Parathyroid adenoma (tissue), 2 donors: ENCODE measurements around the gene RNF169.

Source experiments
- H2AFZ ChIP-seq: fragments of 300-600 bp; sonication (generic); one replicate; pipeline ENCODE4 v1.7.0; 2017; ENCODE audit warnings: antibody characterized with exemption, mild to moderate bottlenecking
- H3K27ac ChIP-seq: fragments of 300-600 bp; sonication (generic); one replicate; pipeline ENCODE4 v1.7.0; 2017
- H3K27me3 ChIP-seq: fragments of 300-600 bp; sonication (generic); one replicate; pipeline ENCODE4 v1.7.0; 2017; ENCODE audit warnings: low read length; ENCODE audit not compliant: control insufficient read depth, insufficient read depth
- H3K36me3 ChIP-seq: fragments of 300-600 bp; sonication (generic); one replicate; pipeline ENCODE4 v1.7.0; 2017; ENCODE audit warnings: low read length; ENCODE audit not compliant: control insufficient read depth, insufficient read depth
- H3K4me1 ChIP-seq: fragments of 300-600 bp; sonication (generic); one replicate; pipeline ENCODE4 v1.7.0; 2017; ENCODE audit warnings: control low read depth
- H3K4me2 ChIP-seq: fragments of 300-600 bp; sonication (generic); one replicate; pipeline ENCODE4 v1.7.0; 2017; ENCODE audit warnings: low read length
- H3K4me3 ChIP-seq: fragments of 300-600 bp; sonication (generic); one replicate; pipeline ENCODE4 v1.7.0; 2017; ENCODE audit warnings: low read depth, low read length
- H3K79me2 ChIP-seq: fragments of 300-600 bp; sonication (generic); one replicate; pipeline ENCODE4 v1.7.0; 2017; ENCODE audit warnings: control low read depth
- H3K9ac ChIP-seq: fragments of 300-600 bp; sonication (generic); one replicate; pipeline ENCODE4 v1.7.0; 2017; ENCODE audit warnings: mild to moderate bottlenecking
- H3K9me3 ChIP-seq: fragments of 300-600 bp; sonication (generic); one replicate; pipeline ENCODE4 v1.7.0; 2017; ENCODE audit warnings: low read length; ENCODE audit not compliant: control insufficient read depth
- CTCF ChIP-seq: fragments of 300-600 bp; sonication (generic); IDR thresholded peaks from one replicate; pipeline ENCODE4 v1.7.0; 2017; ENCODE audit warnings: antibody characterized with exemption, mild to moderate bottlenecking
- donor health status: primary hyperparathyroidism.

The RNF169 gene

GRCh38 chr11:74719011-74719410 is 29.6 kb upstream of the RNF169 start:
- TF ChIP-seq CTCF, result no peak
- Histone ChIP-seq H3K36me3 (no peaks in the 10 kb centered on the region), H3K4me2 (no peak overlapping the region), H3K4me1 (no peaks in the 10 kb centered on the region), H3K4me3 (no peak overlapping the region), H3K9ac (no peak overlapping the region), H3K27ac (no peak overlapping the region), H3K27me3 (no peaks in the 10 kb centered on the region), H3K79me2 (no peaks in the 10 kb centered on the region), H2AFZ (no peak overlapping the region), H3K9me3 (no peaks in the 10 kb centered on the region)

- no peaks in the 10 kb centered on the region for H3K27me3 ChIP-seq
- H3K4me3 ChIP-seq, result no peak overlapping the region
- H3K4me2 ChIP-seq, result no peak overlapping the region
- H3K9me3 ChIP-seq, result no peaks in the 10 kb centered on the region
- no peaks in the 10 kb centered on the region for H3K36me3 ChIP-seq
- H2AFZ ChIP-seq, result no peak overlapping the region
- H3K4me1 ChIP-seq, result no peaks in the 10 kb centered on the region
- no peak overlapping the region for H3K27ac ChIP-seq
- TF ChIP-seq CTCF, result no peak
- H3K79me2 ChIP-seq, result no peaks in the 10 kb centered on the region
- no peak overlapping the region for H3K9ac ChIP-seq
Measured at GRCh38 chr11:74720596-74721478, 27.8 kb upstream of the RNF169 start.

- TF ChIP-seq CTCF, result no peak
- H3K27ac ChIP-seq, result no peak overlapping the region
- no peak overlapping the region for H3K4me2 ChIP-seq
- no peak overlapping the region for H3K4me3 ChIP-seq
- no peak overlapping the region for H3K9ac ChIP-seq
- no peaks in the 10 kb centered on the region for H3K9me3 ChIP-seq
- H3K79me2 ChIP-seq, result no peaks in the 10 kb centered on the region
- H3K4me1 ChIP-seq, result no peaks in the 10 kb centered on the region
- no peaks in the 10 kb centered on the region for H3K27me3 ChIP-seq
- no peaks in the 10 kb centered on the region for H3K36me3 ChIP-seq
- no peak overlapping the region for H2AFZ ChIP-seq
Measured at GRCh38 chr11:74721479-74721835, 27.2 kb upstream of the RNF169 start.

GRCh38 chr11:74723511-74723910 is 25.1 kb upstream of the RNF169 start:
- no peaks in the 10 kb centered on the region for H3K4me1 ChIP-seq

More at GRCh38 chr11:74723511-74723910, 25.1 kb upstream of the RNF169 start:
- Histone ChIP-seq H3K36me3 (no peaks in the 10 kb centered on the region), H3K4me3 (no peak overlapping the region), H2AFZ (no peak overlapping the region), H3K9me3 (no peaks in the 10 kb centered on the region), H3K4me2 (no peak overlapping the region), H3K27me3 (no peaks in the 10 kb centered on the region), H3K79me2 (no peaks in the 10 kb centered on the region), H3K27ac (no peak overlapping the region), H3K9ac (no peak overlapping the region)
- TF ChIP-seq CTCF, result no peak
